ENCODE results near the gene FBXL17.

The FBXL17 gene

DNA sequence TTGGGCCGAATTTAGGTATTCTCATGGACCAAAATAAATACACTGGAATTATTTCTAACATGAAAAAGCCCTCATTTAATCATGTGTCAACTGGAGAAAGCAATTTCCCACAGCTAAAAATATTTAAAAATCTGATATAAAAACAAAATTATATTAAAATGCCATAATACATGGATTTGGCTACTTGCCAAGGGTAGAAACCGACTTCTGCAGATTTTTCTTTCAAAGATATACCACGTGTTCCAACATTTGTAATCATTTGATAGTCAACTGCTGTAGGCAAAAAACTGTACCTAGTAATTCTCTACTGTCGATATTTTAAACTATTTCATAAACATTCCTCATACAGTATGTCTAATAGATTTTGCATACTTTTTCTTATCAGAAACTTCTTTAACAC, 237.6 kb downstream of the FBXL17 start:
- Histone ChIP-seq H3K4me1 (ENCODE audit: insufficient read depth, low read length) (peaks cover 6% of the 10 kb centered on the region; the same call in 1 of the 2 replicates), H3K27me3 (ENCODE audit: insufficient read depth, low read length, poor library complexity) (no peaks in the 10 kb centered on the region), H3K36me3 (ENCODE audit: insufficient read depth, low read length) (no peaks in the 10 kb centered on the region), H3K27ac (ENCODE audit: low read length) (no peak overlapping the region), H3K4me2 (ENCODE audit: insufficient read depth, low read length) (no peak overlapping the region), H3K9ac (ENCODE audit: low read depth, low read length) (no peak overlapping the region), H3K79me2 (ENCODE audit: insufficient read depth, low read length) (no peaks in the 10 kb centered on the region), H3K4me3 (ENCODE audit: low read depth in 1 of 2, low read length in 2 of 2) (no peak overlapping the region), H4K20me1 (ENCODE audit: insufficient read depth, low read length) (no peaks in the 10 kb centered on the region), H2AFZ (ENCODE audit: low read depth, low read length) (no peak overlapping the region), H3K9me3 (ENCODE audit: insufficient read depth, low read length, severe bottlenecking) (no peaks in the 10 kb centered on the region)
- TF ChIP-seq CTCF (IDR thresholded peaks at IDR 0.05; ENCODE audit: borderline replicate concordance, extremely low read depth, low read length, poor library complexity, severe bottlenecking) (no peak), EZH2 (IDR thresholded peaks at IDR 0.05; ENCODE audit: borderline replicate concordance, low read depth, low read length, severe bottlenecking) (no peak)
- ATAC-seq (ENCODE audit: insufficient read depth, low read depth) (no peak), DNase-seq (no peak)

DNA sequence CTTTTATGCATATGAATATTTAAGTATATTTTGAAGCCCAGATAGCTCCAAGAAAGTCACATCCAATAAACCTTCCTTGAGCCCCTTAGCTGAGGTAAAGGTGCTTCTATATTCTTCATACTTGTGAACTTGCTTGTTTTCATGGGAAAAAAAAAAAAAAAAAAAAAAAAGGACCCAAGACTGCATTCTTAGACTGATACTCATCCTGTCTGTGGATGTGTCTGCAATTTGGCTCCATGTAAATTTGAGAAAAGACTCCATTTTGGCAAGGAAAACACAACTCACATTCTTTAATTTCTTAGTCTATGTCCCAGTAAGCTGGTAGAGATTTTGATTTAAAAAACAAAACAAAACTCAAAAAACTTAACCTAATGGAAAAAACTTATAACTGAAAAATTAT, 238.3 kb downstream of the FBXL17 start:
- peaks cover 6% of the 10 kb centered on the region; the same call in 1 of the 2 replicates for H3K4me1 ChIP-seq (ENCODE audit: insufficient read depth, low read length)
- H3K4me2 ChIP-seq (ENCODE audit: insufficient read depth, low read length), result no peak overlapping the region
- no peak overlapping the region for H3K27ac ChIP-seq (ENCODE audit: low read length)
- no peaks in the 10 kb centered on the region for H3K9me3 ChIP-seq (ENCODE audit: insufficient read depth, low read length, severe bottlenecking)
- H2AFZ ChIP-seq (ENCODE audit: low read depth, low read length), result no peak overlapping the region
- no peak overlapping the region for H3K4me3 ChIP-seq (ENCODE audit: low read depth in 1 of 2, low read length in 2 of 2)
- TF ChIP-seq EZH2 (IDR thresholded peaks at IDR 0.05; ENCODE audit: borderline replicate concordance, low read depth, low read length, severe bottlenecking), result no peak
- TF ChIP-seq CTCF (IDR thresholded peaks at IDR 0.05; ENCODE audit: borderline replicate concordance, extremely low read depth, low read length, poor library complexity, severe bottlenecking), result no peak
- H3K36me3 ChIP-seq (ENCODE audit: insufficient read depth, low read length), result no peaks in the 10 kb centered on the region
- H3K27me3 ChIP-seq (ENCODE audit: insufficient read depth, low read length, poor library complexity), result no peaks in the 10 kb centered on the region
- ATAC-seq (ENCODE audit: insufficient read depth, low read depth), result no peak
- no peaks in the 10 kb centered on the region for H3K79me2 ChIP-seq (ENCODE audit: insufficient read depth, low read length)
- H3K9ac ChIP-seq (ENCODE audit: low read depth, low read length), result no peak overlapping the region
- DNase-seq, result no peak
- H4K20me1 ChIP-seq (ENCODE audit: insufficient read depth, low read length), result no peaks in the 10 kb centered on the region

- no peak overlapping the region for H3K27ac ChIP-seq (ENCODE audit: low read length)
- ATAC-seq (ENCODE audit: insufficient read depth, low read depth), result no peak
- TF ChIP-seq CTCF (IDR thresholded peaks at IDR 0.05; ENCODE audit: borderline replicate concordance, extremely low read depth, low read length, poor library complexity, severe bottlenecking), result no peak
- TF ChIP-seq EZH2 (IDR thresholded peaks at IDR 0.05; ENCODE audit: borderline replicate concordance, low read depth, low read length, severe bottlenecking), result no peak
- no peak overlapping the region for H2AFZ ChIP-seq (ENCODE audit: low read depth, low read length)
- no peaks in the 10 kb centered on the region for H3K27me3 ChIP-seq (ENCODE audit: insufficient read depth, low read length, poor library complexity)
- no peak for DNase-seq
- no peaks in the 10 kb centered on the region for H3K79me2 ChIP-seq (ENCODE audit: insufficient read depth, low read length)
- H3K4me1 ChIP-seq (ENCODE audit: insufficient read depth, low read length), result peaks cover 5% of the 10 kb centered on the region; the same call in 1 of the 2 replicates
- H3K36me3 ChIP-seq (ENCODE audit: insufficient read depth, low read length), result no peaks in the 10 kb centered on the region
- no peak overlapping the region for H3K9ac ChIP-seq (ENCODE audit: low read depth, low read length)
- no peak overlapping the region for H3K4me3 ChIP-seq (ENCODE audit: low read depth in 1 of 2, low read length in 2 of 2)
- H3K4me2 ChIP-seq (ENCODE audit: insufficient read depth, low read length), result no peak overlapping the region
- H4K20me1 ChIP-seq (ENCODE audit: insufficient read depth, low read length), result no peaks in the 10 kb centered on the region
- H3K9me3 ChIP-seq (ENCODE audit: insufficient read depth, low read length, severe bottlenecking), result no peaks in the 10 kb centered on the region
These were observed 240.2 kb downstream of the FBXL17 start for GRCh38 chr5:108141676-108142075.

- Histone ChIP-seq H3K4me2 (ENCODE audit: insufficient read depth, low read length) (no peak overlapping the region), H3K4me3 (ENCODE audit: low read depth in 1 of 2, low read length in 2 of 2) (no peak overlapping the region), H3K27ac (ENCODE audit: low read length) (no peak overlapping the region), H3K9me3 (ENCODE audit: insufficient read depth, low read length, severe bottlenecking) (no peaks in the 10 kb centered on the region), H3K36me3 (ENCODE audit: insufficient read depth, low read length) (no peaks in the 10 kb centered on the region), H3K27me3 (ENCODE audit: insufficient read depth, low read length, poor library complexity) (no peaks in the 10 kb centered on the region), H2AFZ (ENCODE audit: low read depth, low read length) (no peak overlapping the region), H3K9ac (ENCODE audit: low read depth, low read length) (no peak overlapping the region), H4K20me1 (ENCODE audit: insufficient read depth, low read length) (no peaks in the 10 kb centered on the region), H3K79me2 (ENCODE audit: insufficient read depth, low read length) (no peaks in the 10 kb centered on the region), H3K4me1 (ENCODE audit: insufficient read depth, low read length) (no peaks in the 10 kb centered on the region)
- TF ChIP-seq EZH2 (IDR thresholded peaks at IDR 0.05; ENCODE audit: borderline replicate concordance, low read depth, low read length, severe bottlenecking) (no peak), CTCF (IDR thresholded peaks at IDR 0.05; ENCODE audit: borderline replicate concordance, extremely low read depth, low read length, poor library complexity, severe bottlenecking) (no peak)
- no peak for ATAC-seq (ENCODE audit: insufficient read depth, low read depth)
- no peak for DNase-seq
These were observed 245.4 kb downstream of the FBXL17 start for GRCh38 chr5:108136493-108136892.

All from DND-41 (cell line).